ENCODE results near the gene BRI3BP.

GRCh38 chr12:124998705-124999104 is 5.3 kb downstream of the BRI3BP start:
- TF ChIP-seq CTCF (IDR thresholded peaks at IDR 0.05) (no peak), POLR2A (IDR thresholded peaks at IDR 0.05) (no peak), POLR2AphosphoS5 (IDR thresholded peaks at IDR 0.05; ENCODE audit: insufficient read depth in 1 of 2, low read depth in 1 of 2) (no peak)
